NCI-H1105 treated with DMSO at 0.1 percent for 48 hours (cell line): Measurements from ENCODE around the gene HLTF.

Experiments
- DNase-seq: peaks from one replicate; lab custom pipeline; 2025; lab: John Stamatoyannopoulos, UW

The HLTF gene

DNA sequence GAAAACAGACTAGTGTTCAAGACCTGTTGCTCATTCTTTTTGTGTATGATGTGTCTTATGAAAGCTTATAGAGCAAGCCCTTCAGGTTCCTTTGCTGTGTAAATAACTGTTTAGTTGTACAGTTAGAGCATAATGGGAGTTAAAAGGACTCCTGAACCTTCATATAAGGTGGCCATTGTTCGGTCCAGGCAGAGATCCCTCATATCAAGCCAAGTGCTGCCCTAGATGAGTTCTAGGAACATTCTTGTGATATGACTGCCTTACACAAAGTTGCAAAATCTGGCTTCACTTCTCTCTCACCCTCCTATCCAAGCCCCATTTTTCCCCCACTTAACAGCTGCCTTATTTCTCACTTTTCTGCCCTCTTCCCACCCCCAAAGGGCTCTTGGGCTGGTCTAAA lies 68.1 kb downstream of the HLTF start:
- no peak for DNase-seq

DNA sequence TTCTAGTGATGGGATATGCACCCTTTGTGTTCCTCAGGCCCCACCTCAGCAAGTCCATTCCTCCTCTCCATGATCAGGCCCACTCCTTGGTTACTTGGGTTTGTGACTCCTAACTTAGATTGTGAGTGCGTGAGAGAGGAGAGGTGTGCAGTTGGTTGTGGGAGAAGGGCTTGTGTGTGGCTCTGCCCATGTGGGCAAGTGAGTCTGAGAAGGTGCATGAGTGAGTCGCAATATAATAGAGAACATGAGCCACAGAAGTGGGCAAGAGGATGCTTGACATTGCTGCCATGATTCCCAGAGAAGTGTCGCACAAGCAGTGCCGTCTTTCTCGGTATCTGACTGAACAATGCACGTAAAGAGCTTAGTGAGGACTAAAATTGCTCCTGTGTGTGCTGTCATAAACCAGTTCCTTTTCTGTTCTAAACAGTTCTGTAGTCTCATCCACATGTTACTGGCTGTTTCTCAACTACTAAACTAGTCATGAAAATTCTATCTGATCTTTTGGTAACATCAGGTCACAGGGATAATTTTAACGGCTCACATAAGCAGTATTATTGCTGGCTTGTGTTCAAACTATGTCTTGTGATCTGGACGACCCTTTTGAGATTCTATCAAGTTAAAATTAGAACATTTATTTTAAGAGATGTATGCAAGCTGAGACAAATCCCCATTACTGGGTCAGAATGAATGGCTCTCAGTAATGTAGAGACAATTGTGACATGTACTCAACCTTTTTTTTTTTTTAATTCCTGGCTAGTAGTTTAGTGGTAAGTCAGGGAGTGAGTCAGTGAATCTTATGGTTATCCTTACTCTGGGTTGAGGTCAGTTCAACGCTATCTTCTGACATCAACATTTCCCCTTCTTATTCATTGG lies 69.4 kb downstream of the HLTF start:
- DNase-seq: no peak

- no peak for DNase-seq
Observed at GRCh38 chr3:149016242-149016641, 70.1 kb downstream of the HLTF start.

GRCh38 chr3:149015393-149015792 lies 70.9 kb downstream of the HLTF start:
- no peak for DNase-seq

DNA sequence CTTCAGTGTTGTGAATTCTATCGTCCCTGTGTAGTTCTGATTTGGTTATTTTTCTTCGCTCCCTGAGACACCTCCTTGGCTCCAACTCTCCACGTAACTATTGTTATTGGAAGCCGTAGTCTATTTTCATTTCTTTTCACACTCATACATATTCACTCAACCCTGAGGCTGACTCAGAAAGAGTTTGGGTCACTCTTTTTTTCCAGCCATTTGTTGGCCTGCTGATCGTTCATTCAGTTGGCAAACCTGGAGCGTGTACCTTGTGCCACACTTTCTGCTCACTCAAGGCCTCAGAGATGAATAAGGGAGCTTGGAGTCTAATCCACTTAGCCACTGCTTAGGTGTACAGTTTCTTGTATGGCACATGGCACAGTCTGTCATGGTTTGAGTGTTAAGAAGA lies 72.6 kb downstream of the HLTF start:
- no peak for DNase-seq

DNA sequence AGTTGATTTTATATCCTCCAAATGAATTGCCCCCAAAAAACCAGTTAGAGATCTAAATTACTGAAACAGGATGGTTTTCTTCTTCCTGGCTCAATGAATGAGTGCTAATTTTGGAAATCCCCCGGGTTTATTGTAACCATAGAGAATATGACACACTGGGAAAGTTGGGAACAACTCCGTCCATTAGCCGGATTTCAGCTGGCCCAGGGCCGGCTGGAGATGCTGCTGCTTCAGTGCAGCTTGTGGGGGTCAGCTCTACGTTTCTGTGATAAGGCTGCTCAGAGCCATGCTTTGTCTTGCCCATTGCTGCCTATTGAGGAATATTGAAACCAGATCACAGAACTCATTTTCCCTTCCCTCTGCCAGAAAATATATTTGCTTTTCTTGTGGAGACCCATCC lies 74.7 kb downstream of the HLTF start:
- DNase-seq: no peak

GRCh38 chr3:149010966-149011365 lies 75.4 kb downstream of the HLTF start:
- no peak for DNase-seq

DNA sequence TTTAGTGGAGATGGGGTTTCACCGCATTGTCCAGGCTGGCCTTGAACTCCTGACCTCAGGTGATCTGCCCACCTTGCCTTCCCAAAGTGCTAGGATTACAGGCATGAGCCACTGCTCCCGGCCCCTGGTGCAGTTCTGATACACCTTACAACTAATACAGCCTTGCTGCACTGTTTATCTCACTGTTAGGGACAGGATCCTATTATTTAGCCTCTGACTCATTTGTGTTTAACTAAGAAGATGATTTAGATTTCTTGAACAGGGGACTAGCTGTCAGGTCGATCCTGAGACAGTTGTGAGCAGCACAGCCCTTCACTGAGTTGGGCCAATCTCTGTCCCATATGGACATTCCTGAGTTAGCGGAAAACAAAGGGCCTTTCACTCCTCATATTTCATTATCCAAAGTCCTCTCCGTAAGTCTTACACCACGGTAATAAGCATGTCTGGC lies 75.8 kb downstream of the HLTF start:
- no peak for DNase-seq

DNA sequence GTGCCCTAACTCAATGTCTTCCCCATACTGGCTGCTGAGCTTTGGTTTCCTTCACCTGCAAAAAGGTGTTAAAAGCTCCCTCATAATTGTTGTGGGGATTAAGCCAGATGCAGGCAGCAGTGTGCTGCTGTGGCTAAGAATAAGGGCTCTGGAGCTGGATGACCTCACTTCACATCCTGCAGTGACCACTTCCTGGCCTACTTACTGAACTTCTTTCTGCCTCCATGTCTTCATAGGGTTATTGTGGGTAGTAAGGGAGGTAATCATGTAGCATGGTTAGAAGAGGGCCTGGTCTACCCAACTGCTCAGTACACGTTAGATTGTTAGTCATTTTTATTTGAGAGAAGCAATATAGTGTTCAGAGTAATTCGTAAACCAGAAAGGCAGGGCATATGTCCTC lies 76.6 kb downstream of the HLTF start:
- DNase-seq: no peak

GRCh38 chr3:149007567-149008257 lies 78.6 kb downstream of the HLTF start:
- no peak for DNase-seq

DNA sequence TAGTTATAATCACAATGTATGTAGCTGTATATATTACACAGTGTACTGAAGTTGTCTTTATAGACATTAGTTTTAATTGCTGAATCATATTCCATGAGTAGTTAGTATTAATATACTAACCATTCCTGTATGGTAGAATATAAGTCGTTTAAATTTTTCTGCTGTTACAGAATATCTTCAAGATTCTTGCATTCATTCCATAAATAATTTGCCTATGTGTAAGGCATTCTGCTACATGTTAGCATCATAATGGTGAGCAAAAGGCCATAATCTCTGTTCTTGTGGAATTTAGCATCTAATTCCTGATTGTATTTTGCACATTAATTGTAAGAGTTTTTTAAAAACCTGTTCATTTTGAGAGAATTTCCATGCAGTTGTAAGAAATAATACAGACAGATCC lies 80.9 kb downstream of the HLTF start:
- DNase-seq: no peak

DNA sequence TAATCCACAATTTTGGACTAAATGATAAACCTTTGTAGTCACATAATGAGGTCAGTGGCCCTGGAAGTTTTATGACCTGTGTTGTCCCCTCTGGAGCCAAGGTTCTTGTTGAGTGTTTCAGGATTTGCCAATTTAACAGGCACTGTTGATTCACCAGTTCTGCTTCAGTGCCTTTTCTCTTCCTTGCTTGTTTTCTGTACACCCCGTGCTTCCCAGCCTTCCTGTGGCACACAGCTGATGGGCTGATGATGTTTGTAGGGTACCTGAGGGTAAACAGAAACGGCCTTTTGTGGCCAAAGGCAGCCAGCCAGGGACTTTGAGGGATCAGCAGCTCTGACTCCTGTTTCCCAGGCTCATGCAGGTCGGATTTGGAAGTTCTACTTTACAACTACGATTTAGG lies 81.7 kb downstream of the HLTF start:
- DNase-seq: peak; percentile 69

GRCh38 chr3:149003653-149004305 lies 82.6 kb downstream of the HLTF start:
- no peak for DNase-seq

DNA sequence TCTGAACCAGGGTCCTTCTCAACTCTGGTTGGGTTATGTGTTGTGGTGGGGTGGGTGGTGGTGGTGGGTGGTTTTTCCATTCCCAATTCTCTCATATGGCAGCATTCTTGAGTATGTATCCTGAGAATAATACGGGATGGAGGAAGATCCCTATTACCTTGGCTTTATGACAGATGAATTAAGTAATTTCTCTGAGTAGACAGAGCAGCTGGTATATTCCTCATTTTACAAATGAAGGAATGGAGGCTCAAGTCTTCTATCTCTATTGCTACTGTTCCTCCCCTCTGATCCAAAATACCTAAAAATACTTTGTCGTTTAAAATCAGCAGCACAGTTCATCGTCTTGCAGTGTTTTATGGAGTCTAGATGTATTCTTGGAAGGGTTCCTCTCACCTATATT lies 84.6 kb downstream of the HLTF start:
- DNase-seq: no peak

DNA sequence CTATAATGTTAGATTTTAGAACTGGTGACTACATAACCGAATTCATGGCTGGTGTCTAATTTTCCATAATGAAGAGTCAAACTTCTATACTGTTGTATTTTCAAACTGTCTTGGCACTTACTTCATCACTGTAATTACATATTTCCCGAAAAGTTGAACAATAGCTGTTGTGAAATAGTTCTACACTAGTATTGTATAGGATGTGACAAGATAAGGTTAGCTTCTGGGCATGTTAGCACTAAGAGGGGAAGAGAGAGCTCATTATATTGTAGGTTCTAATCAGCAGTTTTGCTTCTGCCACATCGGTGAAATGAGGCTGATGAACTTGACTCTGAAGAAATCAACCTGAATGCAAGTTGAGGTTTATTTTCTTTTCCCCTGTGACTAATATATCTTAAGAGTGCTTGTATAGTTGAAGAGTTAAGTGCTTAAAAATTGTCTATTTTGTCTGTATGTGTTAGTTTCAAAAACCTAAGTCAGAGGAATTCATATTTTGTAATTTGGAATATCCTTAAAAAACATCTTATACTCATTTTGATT lies 86.1 kb downstream of the HLTF start:
- DNase-seq: no peak

- no peak for DNase-seq
Observed at GRCh38 chr3:148999806-149000205, 86.5 kb downstream of the HLTF start.

DNA sequence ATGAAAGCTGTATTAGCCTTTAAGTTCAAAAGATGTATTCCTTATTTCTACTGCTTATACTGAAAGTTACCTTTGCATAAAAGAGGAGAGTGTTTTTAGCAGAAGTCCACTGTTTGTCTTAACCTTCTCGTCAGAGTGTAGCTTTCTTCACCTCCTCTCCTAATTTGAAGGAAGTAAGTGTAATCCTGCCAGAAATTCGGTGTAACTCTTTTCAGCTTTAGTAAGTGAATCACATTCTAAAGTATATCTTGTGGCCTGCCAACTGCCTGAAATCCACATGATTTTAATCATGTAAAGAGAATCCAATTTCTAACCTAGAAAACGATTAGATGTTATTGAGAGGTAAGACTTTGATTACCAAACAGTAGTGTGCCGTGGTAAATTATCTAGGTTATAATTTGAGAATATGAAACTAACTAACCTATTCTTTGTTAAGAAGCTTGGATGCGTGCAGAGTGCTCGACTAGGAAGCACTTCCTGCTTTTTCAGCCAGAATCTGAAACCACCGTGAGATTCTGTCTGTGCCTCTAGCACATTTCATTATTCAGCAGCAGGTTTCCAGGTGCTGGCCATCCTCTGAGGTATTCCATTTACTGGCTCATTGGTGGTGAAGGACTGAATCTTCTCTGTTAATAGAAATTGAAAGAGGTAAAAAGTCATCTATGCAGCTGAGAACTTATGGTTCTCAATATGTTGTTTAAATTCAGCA lies 87.5 kb downstream of the HLTF start:
- no peak for DNase-seq

DNA sequence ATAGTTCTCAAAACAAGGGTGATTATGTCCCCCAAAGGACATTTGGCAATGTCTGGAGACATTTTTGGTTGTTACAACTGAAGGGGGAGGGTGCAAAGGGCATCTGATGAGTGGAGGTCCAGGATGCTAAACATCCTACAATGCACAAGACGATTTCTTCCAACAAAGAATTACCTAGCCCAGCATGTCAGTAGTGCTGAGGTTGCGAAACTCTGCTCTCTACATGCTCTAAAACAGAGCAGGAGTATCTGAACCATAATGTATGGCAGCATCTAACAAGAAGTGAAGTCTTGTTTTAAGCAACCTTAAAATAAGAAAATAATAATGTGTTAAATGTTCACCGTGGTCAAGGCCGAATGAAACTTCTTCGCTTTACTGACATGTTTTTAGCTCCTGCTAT lies 88.0 kb downstream of the HLTF start:
- no peak for DNase-seq

DNA sequence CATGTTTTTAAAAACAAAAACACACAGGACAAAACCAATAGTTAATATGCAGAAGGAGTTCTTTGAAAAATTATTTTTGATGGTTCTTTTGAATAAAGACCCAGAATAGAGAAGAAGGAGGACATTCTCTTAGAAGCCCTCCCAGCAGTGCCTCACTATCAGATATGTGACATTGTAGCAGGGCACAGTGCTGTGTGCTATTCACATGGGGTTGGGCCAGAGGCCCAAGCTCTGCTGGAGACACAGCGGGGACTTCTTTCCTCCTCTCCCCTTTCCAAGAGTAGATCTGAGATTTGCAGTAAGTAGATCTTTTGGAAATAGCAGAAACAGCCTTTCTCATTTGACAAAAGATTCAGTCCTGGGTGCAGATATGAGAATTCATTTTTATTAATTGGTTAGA lies 88.7 kb downstream of the HLTF start:
- DNase-seq: no peak

- DNase-seq: no peak
Observed at GRCh38 chr3:148992635-148993255, 93.6 kb downstream of the HLTF start.

- peak; percentile 35 for DNase-seq
Observed at GRCh38 chr3:148992027-148992634, 94.2 kb downstream of the HLTF start.
